ENCODE measurements around the gene RPL28. TPM values are rescaled to one million over a fixed set of nuclear protein-coding genes. Genes with fewer than 3 reads are reported as not detected.

Gene RPL28
- total and polyA plus RNA-seq, 4 donors, result 116 to 535 (median 164) TPM

- no peak overlapping the region for H3K4me3 ChIP-seq (ENCODE audit: low read depth in 1 of 3, low read length in 3 of 3)
- TF ChIP-seq FOXA1 (IDR thresholded peaks at IDR 0.05), result no peak
- no peak for TF ChIP-seq TAF1 (conservative IDR thresholded peaks at IDR 0.05)
- TF ChIP-seq RXRA (IDR thresholded peaks at IDR 0.05), result no peak
- TF ChIP-seq MAX (IDR thresholded peaks at IDR 0.05), result no peak
- TF ChIP-seq JUND (IDR thresholded peaks at IDR 0.05), result no peak
- no peak for TF ChIP-seq SP1 (IDR thresholded peaks at IDR 0.05)
- TF ChIP-seq GABPA (IDR thresholded peaks at IDR 0.05 in 1 of 2, conservative IDR thresholded peaks at IDR 0.05 in 1 of 2), result no peak
- no peak for TF ChIP-seq FOXA2 (IDR thresholded peaks at IDR 0.05)
- TF ChIP-seq RAD21 (IDR thresholded peaks at IDR 0.05), result no peak
- TF ChIP-seq EGR1 (IDR thresholded peaks at IDR 0.05; ENCODE audit: low read depth in 2 of 2), result no peak
- TF ChIP-seq ZBTB33 (IDR thresholded peaks at IDR 0.05), result no peak
- no peak for TF ChIP-seq YY1 (IDR thresholded peaks at IDR 0.05)
- no peak for TF ChIP-seq ATF3 (IDR thresholded peaks at IDR 0.05)
- no peak for TF ChIP-seq REST (IDR thresholded peaks at IDR 0.05)
- no peak for TF ChIP-seq HNF4G (IDR thresholded peaks at IDR 0.05)
- TF ChIP-seq CTCF (IDR thresholded peaks at IDR 0.05; ENCODE audit: low read depth, low read length, missing input control), result no peak
- no peak for TF ChIP-seq HNF4A (conservative IDR thresholded peaks at IDR 0.05)
- TF ChIP-seq NR2F2 (IDR thresholded peaks at IDR 0.05), result no peak
- WGBS, result 81% methylated on average over 7 of the region's 7 CpGs
These were observed 49.6 kb upstream of the RPL28 start for GRCh38 chr19:55336101-55336500.

More at GRCh38 chr19:55336101-55336500, 49.6 kb upstream of the RPL28 start:
- Histone ChIP-seq H3K36me3 (ENCODE audit: control insufficient read depth in 4 of 4, insufficient read depth in 3 of 4, low read depth in 1 of 4, low read length in 3 of 4) (no peaks in the 10 kb centered on the region), H3K4me1 (ENCODE audit: control insufficient read depth in 4 of 4, insufficient read depth in 4 of 4, low read length in 3 of 4) (peaks cover 8 to 17% (median 11%) of the 10 kb centered on the region in 4 donors), H3K27me3 (ENCODE audit: control insufficient read depth in 4 of 4, insufficient read depth in 4 of 4, low read length in 3 of 4) (no peaks in the 10 kb centered on the region), H3K9me3 (ENCODE audit: control insufficient read depth in 4 of 4, low read length in 3 of 4) (no peaks in the 10 kb centered on the region), H3K27ac (ENCODE audit: low read depth in 1 of 2, low read length in 2 of 2) (no peak overlapping the region), H3K9ac (ENCODE audit: low read depth in 1 of 2, low read length in 2 of 2) (no peak overlapping the region)
- DNase-seq (ENCODE audit: low spot score), result no peak

Data from liver (tissue), 9 donors.